Activated gamma-delta T cell treated with Interleukin-2 at 50 U/mL for 16 hours (primary cell): ENCODE results near the gene LCAT.
"Not testable (repeated sequence)": the region's sequence is repeated elsewhere in the genome, so short reads cannot be mapped to it uniquely, and the experiment has no call there.

Source experiments
- DNase-seq: peaks from one replicate; pipeline ENCODE4 v3.0.0-alpha.2; 2020

Gene LCAT, protein sequence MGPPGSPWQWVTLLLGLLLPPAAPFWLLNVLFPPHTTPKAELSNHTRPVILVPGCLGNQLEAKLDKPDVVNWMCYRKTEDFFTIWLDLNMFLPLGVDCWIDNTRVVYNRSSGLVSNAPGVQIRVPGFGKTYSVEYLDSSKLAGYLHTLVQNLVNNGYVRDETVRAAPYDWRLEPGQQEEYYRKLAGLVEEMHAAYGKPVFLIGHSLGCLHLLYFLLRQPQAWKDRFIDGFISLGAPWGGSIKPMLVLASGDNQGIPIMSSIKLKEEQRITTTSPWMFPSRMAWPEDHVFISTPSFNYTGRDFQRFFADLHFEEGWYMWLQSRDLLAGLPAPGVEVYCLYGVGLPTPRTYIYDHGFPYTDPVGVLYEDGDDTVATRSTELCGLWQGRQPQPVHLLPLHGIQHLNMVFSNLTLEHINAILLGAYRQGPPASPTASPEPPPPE

DNA sequence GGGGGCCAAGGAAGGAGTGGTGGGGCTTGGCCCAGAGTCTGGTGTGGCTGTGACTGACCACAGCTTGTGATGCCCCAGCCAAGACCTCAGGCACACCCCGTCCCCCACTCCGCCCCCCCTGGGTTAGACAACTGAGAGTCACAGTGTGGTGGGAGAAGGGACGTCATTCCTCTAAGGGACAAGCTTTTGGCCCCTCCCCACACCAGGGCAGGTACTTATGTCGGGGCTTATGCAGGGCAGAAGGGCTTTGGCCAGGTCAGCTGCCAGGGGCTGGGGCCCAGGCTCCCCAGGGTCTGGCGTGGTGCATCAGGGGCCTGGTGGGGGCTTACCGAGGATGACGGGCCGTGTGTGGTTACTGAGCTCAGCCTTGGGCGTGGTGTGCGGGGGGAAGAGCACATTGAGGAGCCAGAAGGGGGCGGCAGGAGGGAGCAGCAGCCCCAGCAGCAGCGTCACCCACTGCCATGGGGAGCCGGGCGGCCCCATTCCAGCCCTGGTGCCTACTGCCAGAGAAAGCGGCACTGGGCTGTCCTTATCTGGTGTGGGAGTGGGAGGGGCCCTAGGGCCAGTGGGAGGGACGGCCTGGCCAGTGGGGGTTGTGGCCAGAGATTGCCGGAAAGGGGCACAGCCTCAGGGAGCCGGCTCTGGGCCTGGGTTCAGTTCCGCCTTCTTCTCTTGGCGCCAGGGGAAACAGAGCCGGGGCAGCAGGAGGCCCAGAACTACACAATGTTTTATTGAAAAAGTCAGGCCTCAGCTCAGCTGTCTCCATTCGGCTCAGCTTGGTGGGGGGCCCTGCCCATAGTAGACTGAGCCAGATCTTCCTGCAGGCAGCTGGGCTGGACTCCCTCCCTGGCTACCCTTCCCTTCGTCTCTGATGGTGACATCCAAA, at the start of gene LCAT:
LCAT (minus strand) TSS at position 502 of the 886 bp plus-strand sequence; CDS start at position 483, 19 bp downstream.
- DNase-seq: no peak

DNA sequence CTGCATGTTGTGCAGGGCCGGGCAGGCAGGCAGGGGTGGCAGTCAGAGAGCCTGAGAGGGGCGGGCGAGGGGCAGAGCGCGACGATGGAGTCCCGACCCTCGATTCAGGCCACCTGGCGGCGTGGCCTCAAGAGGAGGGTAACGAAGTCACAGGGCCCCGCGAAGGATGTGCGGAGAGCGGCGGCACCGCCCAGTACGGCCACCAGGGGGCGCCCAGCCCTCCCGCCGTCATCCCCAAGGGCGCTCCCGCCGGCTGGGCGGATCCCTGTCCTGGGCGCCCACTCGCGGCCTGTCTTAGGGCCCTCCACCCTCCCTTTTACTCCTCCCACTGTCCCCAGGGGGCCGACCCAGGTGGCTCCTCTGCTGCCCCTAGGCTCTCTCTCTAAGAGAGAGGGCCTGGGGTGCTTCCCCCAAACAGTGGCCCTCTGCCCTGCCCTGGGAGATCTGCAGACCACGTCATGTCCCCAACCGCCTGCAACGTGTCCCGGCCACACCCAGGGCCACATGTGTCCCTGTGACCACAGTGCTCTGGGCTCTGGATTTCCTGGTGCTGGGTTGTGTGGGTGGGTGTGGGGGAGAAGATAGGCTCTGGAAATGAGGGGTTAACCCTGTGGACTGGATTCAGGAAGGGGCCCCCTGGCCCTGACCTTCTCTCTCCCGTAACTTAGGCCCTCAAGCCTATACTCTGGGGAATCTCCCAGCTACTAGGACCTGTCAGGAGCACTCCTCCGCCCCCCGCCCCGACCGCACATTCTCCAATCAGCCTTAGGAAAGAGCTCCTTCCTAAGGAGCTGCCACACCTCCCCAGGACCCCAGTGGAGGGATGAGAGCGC, 49.5 kb upstream of the LCAT start:
- peak; percentile 81 for DNase-seq

DNA sequence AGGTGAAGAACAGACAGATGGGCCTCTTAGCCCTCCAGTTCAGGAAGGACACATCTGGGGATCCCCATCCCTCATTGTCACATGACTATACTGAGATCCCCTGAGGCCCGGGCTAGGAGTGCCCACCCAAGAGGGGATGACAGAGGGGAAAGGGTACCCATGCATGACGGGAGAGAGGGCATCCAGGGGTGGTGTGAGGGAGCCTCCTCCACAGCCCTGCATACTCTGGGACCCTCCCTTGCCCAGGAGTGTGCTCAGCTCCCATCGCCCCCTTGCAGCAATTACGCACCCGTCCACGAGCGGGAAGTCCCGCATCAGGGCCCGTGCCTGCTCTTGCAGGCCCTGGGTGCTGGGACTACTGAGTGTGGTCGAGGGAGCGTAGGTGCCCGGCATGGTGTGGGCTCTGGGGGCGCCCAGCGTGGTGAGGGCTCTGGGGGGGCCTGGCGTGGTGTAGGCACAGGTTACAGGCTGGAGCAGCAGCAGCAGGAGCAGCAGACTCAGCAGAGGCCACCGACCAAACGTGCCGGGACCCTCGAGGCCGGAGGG, 48.8 kb upstream of the LCAT start:
- DNase-seq: no peak

DNA sequence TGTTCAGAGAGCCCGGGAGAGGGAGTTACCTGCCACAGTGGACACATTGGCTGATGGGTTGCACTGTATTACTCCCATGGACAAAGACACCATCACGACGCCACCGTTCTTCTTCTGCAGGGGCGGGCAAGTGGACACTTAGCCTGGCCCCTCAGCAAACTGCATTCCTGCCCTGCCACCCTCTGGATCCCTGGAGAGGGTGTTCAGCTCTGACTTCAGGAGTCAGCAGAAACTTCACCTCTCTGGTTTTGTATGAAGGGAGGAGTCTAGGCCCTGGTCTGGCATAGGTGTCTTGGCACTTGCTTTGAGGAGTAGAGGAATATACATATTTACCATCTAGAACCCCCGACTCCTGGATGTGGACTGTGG, 46.1 kb upstream of the LCAT start:
- no peak for DNase-seq

DNA sequence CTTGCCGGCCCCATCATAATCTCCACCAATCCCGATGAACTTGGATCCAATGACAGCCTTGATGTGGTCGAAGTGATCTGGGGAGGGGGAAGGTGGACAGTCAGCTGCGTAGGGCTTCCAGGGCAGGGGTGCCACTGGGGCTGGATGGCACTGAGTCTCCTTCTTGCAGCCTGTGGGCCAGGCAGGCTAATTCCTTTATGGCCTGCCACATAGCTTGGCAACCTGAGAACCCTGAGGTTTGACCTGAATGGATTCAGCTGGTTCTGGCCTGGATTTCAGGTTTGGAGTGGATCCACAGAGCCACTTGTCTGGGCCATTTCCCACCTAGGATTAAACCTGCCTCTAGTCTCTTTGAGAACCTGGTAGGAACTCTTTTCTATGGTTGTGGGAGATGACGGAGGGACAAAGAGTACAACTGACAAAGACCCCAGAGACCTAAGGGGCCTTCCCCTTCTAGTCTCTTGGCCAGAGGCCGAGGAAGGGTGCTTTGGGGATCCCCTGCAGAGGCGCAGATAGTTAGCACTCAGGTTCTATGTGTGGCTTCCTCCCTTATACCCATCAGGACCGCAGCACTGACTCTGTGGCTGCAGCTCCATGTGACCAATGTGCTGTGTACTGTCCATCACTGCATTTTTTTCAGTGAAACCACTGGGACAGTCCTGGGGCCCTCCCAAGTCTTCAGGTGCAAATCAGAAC, 45.5 kb upstream of the LCAT start:
- DNase-seq: no peak

DNA sequence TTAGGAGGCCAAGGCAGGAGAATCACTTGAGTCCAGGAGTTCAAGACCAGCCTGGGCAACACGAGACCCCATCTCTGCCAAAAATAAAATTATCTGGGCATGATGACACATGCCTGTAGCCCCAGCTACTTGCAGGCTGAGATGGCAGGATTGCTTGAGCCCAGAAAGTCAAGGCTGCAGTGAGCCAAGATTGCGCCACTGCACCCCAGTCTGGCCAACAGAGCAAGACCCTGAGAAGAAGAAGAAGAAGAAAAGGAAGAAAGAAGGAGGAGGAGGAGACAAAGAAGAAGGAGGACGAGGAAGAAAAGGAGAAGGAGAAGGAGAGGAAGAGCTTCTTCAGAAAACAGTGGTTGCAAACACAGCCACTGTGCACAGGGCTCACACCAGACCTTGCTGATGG, 44.8 kb upstream of the LCAT start:
- no peak for DNase-seq

DNA sequence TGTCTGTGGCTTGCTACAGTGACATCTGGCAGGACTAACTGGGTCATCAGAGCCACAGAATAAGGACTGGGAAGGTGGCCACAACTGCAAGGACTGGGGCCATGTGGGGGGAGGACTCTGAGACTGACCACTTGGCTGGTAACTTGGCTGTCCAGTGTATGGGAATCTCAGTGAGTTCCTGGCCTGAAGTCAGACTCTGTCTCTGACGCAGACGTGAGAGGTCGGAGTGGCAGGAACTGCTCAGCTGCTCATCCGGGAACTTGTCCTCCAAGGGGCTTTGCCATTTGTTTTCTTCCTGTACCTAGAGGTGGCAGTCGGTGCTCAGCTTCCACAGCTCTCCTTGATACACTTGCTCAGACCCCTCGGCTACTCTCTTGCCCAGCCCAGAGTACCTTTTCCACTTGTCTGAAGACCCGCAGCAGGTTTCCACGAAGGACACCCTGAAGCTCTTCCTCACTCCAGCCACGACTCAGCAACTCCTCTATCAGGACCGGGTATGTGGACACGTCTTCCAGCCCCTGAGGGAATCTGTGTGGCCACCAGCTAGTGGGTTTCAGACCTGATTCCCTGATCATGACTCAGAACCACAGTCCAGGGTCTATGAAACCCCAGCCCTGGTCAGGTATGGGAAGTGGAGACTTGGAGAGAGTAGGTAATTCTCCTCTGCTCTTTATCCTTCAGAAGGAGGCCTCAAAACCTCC, 43.7 kb upstream of the LCAT start:
- DNase-seq: no peak

DNA sequence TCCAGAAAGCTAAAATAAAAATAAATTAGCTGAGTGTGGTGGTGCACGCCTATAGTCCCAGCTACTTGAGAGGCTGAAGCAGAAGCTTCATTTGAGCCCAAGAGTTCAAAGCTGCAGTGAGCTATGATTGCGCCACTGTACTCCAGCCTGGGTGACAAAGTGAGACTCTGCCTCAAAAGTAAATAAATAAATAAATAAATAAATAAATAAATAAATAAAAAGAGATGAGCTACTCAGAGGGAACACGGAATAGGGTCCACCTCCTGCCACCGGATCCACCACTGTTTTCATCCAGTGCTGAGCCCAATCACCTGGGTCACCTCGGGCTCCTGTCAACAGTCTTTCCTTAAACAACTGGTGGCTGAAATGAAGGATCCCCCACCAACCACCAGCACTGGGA, 43.0 kb upstream of the LCAT start:
- no peak for DNase-seq

DNA sequence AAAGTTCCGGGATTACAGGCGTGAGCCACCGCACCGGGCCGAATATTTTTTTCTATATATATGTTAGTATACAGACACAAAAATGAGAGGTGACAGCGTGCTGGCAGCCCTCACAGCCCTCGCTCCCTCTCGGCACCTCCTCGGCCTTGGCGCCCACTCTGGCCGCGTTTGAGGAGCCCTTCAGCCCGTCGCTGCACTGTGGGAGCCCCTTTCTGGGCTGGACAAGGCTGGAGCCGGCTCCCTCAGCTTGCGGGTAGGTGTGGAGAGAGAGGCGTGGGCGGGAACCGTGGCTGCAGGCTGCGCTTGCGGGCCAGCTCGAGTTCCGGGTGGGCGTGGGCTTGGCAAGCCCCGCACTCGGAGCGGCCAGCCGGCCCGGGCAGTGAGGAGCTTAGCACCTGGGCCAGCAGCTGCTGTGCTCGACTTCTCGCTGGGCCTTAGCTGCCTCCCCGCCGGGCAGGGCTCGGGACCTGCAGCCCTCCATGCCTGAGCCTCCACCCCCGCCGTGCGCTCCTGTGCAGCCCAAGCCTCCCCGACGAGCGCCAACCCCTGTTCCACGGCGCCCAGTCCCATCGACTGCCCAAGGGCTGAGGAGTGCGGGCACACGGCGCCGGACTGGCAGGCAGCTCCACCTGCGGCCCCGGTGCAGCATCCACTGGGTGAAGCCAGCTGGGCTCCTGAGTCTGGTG, 38.2 kb upstream of the LCAT start:
- DNase-seq: no peak

DNA sequence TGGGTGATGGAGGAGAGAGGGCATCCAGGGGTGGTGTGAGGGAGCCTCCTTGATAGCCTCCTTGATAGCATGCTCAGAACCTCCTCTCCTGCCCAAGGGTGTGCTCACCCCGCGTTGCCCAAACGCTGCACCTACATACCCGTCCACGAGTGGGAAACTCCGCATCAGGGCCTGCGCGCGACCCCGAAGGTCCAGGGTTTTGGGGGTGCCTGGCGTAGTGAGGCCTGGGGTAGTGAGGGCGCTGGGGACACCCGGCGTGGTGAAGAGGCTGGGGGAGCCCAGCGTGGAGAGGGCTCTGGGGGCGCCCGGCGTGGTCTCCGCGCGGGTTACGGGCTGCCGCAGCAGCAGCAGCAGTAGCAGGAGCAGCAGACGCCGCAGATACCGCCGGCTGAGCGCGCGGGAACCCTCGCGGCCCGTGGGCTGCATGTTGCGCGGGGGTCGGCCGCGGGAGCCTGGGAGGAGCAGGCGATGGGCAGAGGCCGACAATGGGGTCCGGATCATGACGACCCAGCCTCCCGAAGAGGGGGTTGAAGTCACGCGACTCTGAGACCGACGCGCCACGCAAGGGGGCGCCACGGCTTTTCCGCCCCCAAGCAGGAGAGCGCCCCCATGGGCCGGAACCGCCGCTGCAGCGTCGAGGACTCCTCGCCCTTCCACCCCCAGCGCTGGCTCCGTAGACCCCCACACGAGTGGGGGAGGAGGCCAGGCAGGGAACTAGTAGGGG, 36.2 kb upstream of the LCAT start, which contains the start of gene DPEP3:
DPEP3 (minus strand) TSS at position 545 of the 724 bp plus-strand sequence; CDS start at position 426, 119 bp downstream.
- DNase-seq: no peak

DNA sequence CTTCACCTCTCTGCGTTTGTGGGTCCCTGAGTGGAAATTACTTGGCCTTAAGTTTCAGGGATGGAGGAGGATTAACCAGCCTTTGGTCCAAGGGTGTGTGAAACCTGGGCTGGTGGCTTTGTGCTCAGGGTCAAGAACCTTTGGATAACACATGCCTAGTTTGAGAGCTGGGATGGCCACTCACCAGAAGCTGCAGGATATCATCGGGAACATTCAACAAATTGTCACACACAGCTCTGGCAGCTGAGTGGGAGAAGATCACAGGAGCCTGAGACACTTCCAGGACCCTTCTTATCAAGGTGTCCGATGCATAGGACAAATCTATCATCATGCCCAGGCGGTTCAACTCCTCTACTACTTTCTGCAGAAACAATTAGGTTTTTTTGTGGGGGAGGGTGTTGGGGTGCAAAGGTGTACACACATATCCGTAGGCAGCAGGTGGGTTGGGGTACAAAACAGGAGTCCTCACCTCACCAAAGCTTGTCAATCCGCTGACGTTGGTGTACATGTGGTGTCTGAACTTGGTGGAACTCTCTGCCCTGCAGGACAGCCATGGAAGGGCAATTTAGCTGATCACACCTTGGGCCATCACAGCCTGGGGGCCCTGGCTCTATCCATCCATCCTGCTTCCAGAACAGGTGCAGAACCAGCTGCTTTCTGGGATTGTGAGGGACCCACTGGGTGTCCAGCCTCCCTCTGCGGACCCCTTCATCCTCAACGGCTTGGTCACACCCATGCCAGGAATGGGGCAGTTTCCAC, 33.7 kb upstream of the LCAT start:
- DNase-seq: no peak

DNA sequence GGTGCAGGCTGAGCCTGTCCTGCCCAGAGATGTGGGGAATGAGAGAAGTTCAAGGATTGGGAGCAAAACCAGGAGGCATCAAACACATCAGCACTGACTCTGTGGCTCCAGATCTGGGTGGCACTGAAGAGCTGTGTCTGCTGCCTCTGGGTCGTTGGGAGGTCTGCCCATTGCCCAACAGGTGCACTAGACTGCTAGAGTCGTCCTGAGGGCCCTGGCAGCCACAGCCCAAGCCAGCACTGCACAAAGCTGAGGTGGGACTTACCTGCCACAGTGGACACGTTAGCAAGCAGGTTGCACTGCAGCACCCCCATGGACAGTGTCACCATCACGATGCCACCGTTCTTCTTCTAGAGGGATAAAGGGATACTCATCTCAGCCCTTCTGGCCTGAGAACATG, 33.1 kb upstream of the LCAT start:
- DNase-seq: no peak

DNA sequence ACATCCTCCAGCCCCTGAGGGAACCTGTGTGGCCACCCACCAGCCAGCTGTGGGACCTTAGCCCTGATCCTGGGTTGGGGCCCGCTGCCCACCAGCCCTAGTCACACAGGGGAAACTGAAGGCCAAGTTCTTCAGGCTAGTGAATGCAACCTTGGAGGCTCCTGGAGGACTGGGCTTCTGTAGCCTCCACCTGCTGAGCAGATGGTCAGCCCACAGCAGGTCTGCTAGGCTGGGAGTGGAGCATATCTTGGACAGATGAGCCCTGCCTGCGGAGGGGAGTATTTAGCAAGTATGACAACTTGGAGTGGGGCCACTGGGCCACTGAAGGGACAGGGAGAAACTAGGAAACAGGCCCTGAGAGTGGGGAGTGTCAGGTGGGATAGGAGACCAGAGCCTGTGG, 32.3 kb upstream of the LCAT start:
- DNase-seq: no peak

DNA sequence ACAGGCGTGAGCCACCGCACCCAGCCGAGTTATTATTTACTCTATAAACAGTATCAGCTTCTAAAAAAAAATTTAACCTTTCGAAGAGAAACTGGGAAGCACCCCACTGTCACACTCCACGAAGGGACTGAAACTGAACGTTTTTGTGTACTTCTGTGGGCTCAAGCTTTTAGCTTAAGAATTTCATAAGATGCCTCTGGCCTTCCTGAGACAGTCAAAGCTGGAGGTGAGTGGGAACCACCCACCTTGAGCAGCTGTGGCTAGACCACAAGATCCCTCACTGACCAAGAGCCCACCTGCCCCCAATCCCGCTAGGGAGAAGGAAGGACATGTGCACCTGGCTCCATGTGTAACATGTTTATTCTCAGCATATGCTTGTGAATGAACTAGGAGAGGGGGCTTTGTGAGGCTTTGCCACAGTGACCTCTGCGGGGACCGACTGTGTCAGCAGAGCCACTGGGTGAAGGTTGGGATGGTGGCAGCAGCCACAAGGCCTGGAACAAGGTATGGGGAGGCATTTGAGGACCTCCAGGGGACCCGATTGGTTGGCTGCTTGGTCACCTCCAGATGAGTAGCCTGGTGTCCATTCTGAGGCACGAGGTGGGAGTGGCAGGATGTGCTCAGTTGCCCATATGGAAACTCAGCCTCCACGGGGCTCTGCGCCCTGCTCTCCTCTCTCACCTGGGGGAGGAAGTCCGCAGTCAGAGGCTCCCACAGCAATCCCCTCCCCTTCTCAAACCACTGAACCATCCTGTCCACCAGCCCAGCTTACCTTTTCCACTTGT, 31.6 kb upstream of the LCAT start:
- DNase-seq: no peak

DNA sequence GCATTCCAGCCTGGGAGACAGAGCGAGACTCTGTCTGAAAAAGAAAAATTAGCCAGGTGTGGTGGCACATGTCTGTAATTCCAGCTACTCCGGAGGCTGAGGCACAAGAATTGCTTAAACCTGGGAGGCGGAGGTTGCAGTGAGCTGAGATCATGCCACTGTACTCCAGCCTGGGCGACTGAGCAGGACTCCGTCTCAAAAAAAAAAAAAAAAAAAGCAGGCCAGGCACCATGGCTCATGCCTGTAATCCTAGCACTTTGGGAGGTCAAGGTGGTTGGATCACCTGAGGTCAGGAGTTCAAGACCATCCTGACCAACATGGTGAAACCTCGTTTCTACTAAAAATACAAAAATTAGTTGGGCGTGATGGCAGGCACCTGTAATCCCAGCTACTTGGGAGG, 28.4 kb upstream of the LCAT start:
- not testable (repeated sequence) for DNase-seq

DNA sequence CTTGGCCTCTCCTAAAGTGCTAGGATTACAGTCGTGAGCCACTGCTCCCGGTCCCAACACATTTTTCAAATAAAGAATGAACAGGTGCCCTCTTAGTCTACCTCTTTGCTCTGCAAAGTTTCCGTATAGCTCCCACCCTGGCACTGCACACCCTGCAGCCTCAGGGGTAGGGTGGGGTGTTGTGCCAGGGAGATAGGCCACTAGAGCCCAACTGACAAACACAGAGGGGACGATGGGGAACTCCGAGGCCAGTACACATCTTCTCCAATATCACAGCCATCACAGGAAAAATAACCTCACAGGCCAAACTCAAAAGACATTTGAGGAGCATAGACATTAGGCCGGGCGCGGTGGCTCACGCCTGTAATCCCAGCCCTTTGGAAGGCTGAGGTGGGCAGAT, 27.2 kb upstream of the LCAT start:
- DNase-seq: no peak

DNA sequence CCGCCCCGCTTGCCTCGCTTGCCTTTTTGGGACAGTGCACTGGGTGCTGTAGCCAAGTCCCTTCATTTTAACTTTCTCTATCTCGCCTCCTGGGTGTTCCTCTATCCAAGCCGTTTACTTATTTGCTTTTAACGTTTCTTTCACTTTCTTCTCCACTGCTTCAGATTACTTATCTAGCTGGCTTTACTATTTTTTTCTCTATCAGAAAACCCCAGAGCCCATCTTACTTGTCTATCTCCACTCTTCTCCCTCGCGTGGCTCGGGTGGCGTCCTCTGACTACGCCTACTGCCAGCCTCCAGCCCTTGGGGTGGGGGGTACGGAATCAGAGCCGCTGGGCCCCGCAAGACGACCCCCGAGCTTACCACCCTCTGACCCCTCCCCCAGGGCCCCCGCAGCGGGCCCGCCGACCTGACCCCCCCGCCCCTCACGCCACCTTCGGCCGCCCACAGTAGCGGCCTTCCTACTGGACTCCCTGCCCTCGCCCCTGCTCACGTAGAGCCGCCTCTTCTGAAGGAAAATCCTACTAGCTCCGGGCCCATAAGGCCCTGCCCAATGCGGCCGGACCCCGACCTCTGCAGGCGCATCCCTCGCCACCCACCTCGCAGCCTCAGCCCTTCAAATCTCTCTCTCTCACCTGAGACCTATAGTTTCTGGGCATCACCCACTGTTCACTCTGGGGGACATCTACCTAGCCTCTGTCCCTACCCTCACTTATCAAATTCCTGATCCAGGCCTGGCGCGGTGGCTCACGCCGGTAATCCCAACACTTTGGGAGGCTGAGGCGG, 25.5 kb upstream of the LCAT start:
- DNase-seq: no peak
